Testis (tissue), 3 donors: ENCODE results near the gene CHIT1. TPM values are rescaled to one million over a fixed set of nuclear protein-coding genes. Genes with fewer than 3 reads are reported as not detected.
"Not testable (repeated sequence)": the region's sequence is repeated elsewhere in the genome, so short reads cannot be mapped to it uniquely, and the experiment has no call there.

Source experiments
- DNase-seq: peaks from one replicate; pipeline ENCODE4 v3.0.0-alpha.2; 2019
- H3K27ac ChIP-seq, 2 donors: fragments of 200-600 bp; sonication (generic); one replicate each; pipeline ENCODE4 v1.5.1; 2019
- H3K27me3 ChIP-seq: fragments of 200-600 bp; sonication (generic); one replicate; pipeline ENCODE4 v1.5.1; 2019
- H3K36me3 ChIP-seq: fragments of 200-600 bp; sonication (generic); one replicate; pipeline ENCODE4 v1.5.1; 2017; ENCODE audit warnings: low read depth; ENCODE audit errors: missing control alignments
- H3K4me1 ChIP-seq: fragments of 200-600 bp; sonication (generic); one replicate; pipeline ENCODE4 v1.5.1; 2019
- H3K4me3 ChIP-seq, 2 donors: fragments of 200-600 bp; sonication (generic); one replicate each; pipeline ENCODE4 v1.5.1; 2017 to 2019
- H3K9me3 ChIP-seq: fragments of 200-600 bp; sonication (generic); one replicate; pipeline ENCODE4 v1.5.1; 2017
- POLR2A ChIP-seq: fragments of 450-650 bp; IDR thresholded peaks from one replicate; pipeline ENCODE4 v1.6.1; 2017; ENCODE audit warnings: antibody characterized with exemption, mild to moderate bottlenecking, moderate library complexity
- WGBS, 2 donors: methylation state at CpG; one replicate each; pipeline ENCODE4 v1.1.5; 2018; 5-methylcytosine and 5-hydroxymethylcytosine counted together
- intact Hi-C: fragments of 100-400 bp; cut with DNase I; formaldehyde crosslinking; loops from one replicate; pipeline ENCODE4 v1.15.1; 2023; ENCODE audit warnings: low total_unique reads
- polyA plus RNA-seq: library from polyadenylated mRNA; stranded (reverse); fragments of 350-450 nt; fragmentation: Illumina TruSeq; extraction: RNeasy Lipid Tissue Mini Kit (QIAGEN cat#74804); gene quantifications from one replicate; pipeline ENCODE4 v1.2.3, GENCODE V29; 2014; ENCODE audit warnings: low read depth, low replicate concordance; ENCODE audit not compliant: insufficient read depth
- total RNA-seq, 2 donors: library from RNA; depleted of rRNA; stranded (reverse); fragments of >200 nt; gene quantifications; one replicate each; pipeline ENCODE4 v1.2.3, GENCODE V29; 2016
- TF ChIP-seq, protein P1 (sequence below), 3 experiments: fragments of 450-650 bp in 2 of 3; fragments of 200-600 bp in 1 of 3; sonication (generic) in 1 of 3; IDR thresholded peaks; one replicate each; pipeline ENCODE4 v1.5.1; 2016 to 2019; ENCODE audit warnings: antibody characterized with exemption in 3 of 3, mild to moderate bottlenecking in 2 of 3, moderate library complexity in 1 of 3

The CHIT1 gene
- total and polyA plus RNA-seq, 3 donors from 2014 or later = 0.08 to 9.9 (median 0.62) TPM

DNA sequence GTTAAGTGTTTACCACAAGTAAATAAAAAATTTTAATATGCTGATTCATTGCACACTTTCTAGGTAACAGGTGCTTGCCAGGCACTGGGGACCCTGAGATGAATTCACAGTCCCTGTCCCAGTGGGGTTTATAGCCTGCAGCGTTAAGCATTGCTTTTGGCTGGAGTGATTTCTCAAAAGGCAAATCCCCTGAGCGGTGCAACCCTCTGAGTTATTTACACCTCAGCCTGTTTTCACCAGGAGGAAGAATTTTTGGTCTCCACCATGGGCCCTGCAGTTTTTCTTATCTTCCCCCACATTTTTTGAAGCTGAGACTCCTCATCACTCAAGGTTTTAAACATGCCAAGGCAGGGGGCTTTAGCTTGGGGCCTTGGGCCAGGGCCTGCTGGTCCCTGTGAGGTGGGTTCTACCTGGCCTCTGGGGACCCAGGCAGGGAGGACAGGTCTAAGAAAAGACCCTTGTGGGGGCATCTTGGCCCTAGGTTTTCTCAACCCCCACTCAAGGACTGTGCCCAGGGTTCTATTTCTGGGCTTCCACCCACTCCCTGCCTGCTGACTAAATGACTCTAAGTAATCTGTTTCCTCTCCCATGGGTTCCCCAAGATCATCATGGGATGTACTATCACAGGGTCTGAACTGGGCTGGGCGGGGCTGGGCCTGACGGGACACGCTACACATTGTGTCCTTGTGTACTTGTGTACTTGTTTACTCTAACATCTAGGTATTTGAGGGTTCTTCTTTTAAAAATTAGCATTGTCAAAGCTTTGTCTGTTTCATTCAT is 10.2 kb upstream of the CHIT1 start:
- Histone ChIP-seq H3K27me3 (no peaks in the 10 kb centered on the region), H3K4me1 (no peaks in the 10 kb centered on the region), H3K9me3 (no peaks in the 10 kb centered on the region), H3K36me3 (no peaks in the 10 kb centered on the region), H3K27ac (no peak overlapping the region), H3K4me3 (no peak overlapping the region)
- TF ChIP-seq, protein P1, sequence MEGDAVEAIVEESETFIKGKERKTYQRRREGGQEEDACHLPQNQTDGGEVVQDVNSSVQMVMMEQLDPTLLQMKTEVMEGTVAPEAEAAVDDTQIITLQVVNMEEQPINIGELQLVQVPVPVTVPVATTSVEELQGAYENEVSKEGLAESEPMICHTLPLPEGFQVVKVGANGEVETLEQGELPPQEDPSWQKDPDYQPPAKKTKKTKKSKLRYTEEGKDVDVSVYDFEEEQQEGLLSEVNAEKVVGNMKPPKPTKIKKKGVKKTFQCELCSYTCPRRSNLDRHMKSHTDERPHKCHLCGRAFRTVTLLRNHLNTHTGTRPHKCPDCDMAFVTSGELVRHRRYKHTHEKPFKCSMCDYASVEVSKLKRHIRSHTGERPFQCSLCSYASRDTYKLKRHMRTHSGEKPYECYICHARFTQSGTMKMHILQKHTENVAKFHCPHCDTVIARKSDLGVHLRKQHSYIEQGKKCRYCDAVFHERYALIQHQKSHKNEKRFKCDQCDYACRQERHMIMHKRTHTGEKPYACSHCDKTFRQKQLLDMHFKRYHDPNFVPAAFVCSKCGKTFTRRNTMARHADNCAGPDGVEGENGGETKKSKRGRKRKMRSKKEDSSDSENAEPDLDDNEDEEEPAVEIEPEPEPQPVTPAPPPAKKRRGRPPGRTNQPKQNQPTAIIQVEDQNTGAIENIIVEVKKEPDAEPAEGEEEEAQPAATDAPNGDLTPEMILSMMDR (IDR thresholded peaks at IDR 0.05) = no peak
- TF ChIP-seq POLR2A = no peak
- 61 to 67% methylated on average over 5 of the region's 5 CpGs for WGBS, 2 donors
- intact Hi-C loops = no loop called here
- no peak for DNase-seq

DNA sequence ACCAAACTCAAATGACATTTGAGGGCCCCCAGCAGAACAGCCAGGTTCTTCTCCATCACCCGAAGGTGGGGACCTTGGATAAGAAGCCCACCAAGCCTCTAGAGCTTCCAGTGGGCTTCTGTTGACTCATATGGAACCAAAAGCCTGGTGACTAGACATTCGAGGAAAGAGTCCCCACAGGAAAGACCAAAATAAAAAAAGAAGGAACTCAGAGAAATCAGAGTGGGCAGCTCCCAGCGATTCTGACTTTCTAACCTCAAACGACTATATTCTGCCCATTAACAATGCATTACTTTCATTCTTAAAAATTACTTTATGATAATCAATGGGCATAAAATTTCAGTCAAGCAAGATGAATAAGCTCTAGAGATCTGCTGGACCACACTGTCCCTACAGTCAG is 9.6 kb upstream of the CHIT1 start:
- no peak for TF ChIP-seq POLR2A
- TF ChIP-seq, protein P1 (IDR thresholded peaks at IDR 0.05) = no peak
- no peaks in the 10 kb centered on the region for H3K4me1 ChIP-seq
- intact Hi-C loops = no loop called here
- H3K9me3 ChIP-seq = no peaks in the 10 kb centered on the region
- 77 to 78% methylated on average over 4 of the region's 4 CpGs for WGBS, 2 donors
- H3K4me3 ChIP-seq = no peak overlapping the region
- DNase-seq = no peak
- H3K27ac ChIP-seq = no peak overlapping the region
- H3K27me3 ChIP-seq = no peaks in the 10 kb centered on the region
- no peaks in the 10 kb centered on the region for H3K36me3 ChIP-seq

DNA sequence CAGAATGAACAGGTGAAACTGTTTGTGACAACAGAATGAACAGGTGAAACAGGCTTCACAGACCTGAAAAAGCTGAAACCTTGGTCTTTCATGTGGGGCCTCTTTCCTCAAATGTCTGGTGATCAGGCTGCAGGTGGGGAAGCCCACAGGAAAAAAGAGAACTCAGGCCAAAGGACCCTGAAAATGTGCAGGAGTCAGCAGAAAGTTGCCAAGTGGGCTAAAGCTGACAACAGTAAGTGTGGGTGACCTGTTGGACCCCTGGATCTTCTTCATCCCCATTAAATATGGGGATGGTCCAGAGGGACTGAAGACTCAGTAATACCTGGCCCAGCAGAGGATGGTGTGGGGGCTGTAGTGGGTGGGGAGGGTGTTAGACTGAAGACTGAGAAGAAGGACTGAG is 9.1 kb upstream of the CHIT1 start:
- no peaks in the 10 kb centered on the region for H3K4me1 ChIP-seq
- no peak for TF ChIP-seq POLR2A
- no peaks in the 10 kb centered on the region for H3K9me3 ChIP-seq
- DNase-seq = no peak
- intact Hi-C loops = no loop called here
- H3K36me3 ChIP-seq = no peaks in the 10 kb centered on the region
- H3K27me3 ChIP-seq = no peaks in the 10 kb centered on the region
- no peak overlapping the region for H3K4me3 ChIP-seq
- H3K27ac ChIP-seq = no peak overlapping the region

DNA sequence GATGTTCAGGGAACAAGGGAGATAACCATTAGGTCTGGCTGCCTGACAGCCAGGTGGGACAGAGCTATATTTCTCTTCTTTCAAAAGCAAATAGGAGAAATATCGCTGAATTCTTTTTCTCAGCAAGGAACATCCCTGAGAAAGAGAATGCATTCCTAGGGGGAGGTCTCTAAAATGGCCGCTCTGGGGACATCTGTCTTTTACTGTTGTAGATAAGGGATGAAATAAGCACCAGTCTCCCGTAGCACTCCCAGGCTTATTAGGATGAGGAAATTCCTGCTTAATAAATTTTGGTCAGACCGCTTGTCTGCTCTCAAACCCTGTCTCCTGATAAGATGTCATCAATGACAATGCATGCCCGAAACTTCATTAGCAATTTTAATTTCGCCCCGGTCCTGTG is 5.4 kb upstream of the CHIT1 start:
- H3K36me3 ChIP-seq, H3K27ac ChIP-seq, DNase-seq, intact Hi-C loops, H3K27me3 ChIP-seq, H3K9me3 ChIP-seq, H3K4me1 ChIP-seq, H3K4me3 ChIP-seq: not testable (repeated sequence)
- WGBS, 2 donors = 81 to 84% methylated on average over 7 of the region's 7 CpGs

DNA sequence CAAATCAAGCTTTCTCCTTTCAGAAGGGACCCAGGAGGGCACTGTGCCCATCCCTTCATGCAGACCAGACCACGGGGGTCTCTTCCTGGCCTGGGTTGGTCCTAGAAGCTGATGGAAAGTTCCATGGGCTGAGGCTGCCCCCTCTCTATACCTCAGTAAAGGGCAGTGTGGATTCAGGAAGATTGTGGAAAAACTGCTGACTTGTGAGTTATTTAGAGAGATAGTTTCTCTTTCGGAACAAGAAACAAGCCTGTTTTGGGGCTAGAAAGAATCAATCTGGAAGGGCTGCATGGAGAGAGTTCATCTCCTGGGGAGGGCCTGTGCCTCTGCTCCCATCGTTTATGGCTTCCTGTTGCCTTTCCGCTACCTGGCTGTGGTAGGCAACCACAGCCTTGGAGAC is 803 bp downstream of the CHIT1 start:
- 76 to 79% methylated on average over 4 of the region's 4 CpGs for WGBS, 2 donors
- H3K9me3 ChIP-seq = no peaks in the 10 kb centered on the region
- no peak overlapping the region for H3K4me3 ChIP-seq
- no peaks in the 10 kb centered on the region for H3K36me3 ChIP-seq
- no peak overlapping the region for H3K27ac ChIP-seq
- no peak for TF ChIP-seq POLR2A
- TF ChIP-seq, protein P1 (IDR thresholded peaks at IDR 0.05) = no peak
- no peaks in the 10 kb centered on the region for H3K27me3 ChIP-seq
- intact Hi-C loops = no loop called here
- DNase-seq = no peak
- no peaks in the 10 kb centered on the region for H3K4me1 ChIP-seq
